ENCODE results near the gene LRP10. TPM values are rescaled to one million over a fixed set of nuclear protein-coding genes. Genes with fewer than 3 reads are reported as not detected.

The LRP10 gene
- polyA plus RNA-seq, 2 of the 4 experiments (the other 2 are of a cell fraction) = 57.2 to 74.3 TPM

- no peak for FAIRE-seq
- TF ChIP-seq EP300 (IDR thresholded peaks at IDR 0.05) (no peak), FOXS1 (CRISPR knock-in tag; IDR thresholded peaks at IDR 0.05) (no peak), BCL3 (IDR thresholded peaks at IDR 0.05) (no peak), RCOR1 (IDR thresholded peaks at IDR 0.05; ENCODE audit: low read depth, low read length) (no peak), FOSB (CRISPR knock-in tag; IDR thresholded peaks at IDR 0.05) (no peak), HOXB5 (CRISPR knock-in tag; IDR thresholded peaks at IDR 0.05) (no peak), CEBPB (IDR thresholded peaks at IDR 0.05) (no peak), ELK1 (IDR thresholded peaks at IDR 0.05; ENCODE audit: low read depth, low read length) (no peak), GATA3 (IDR thresholded peaks at IDR 0.05; ENCODE audit: borderline replicate concordance) (no peak)
- no peaks in the 10 kb centered on the region for H3K4me1 ChIP-seq
- ChIA-PET CTCF (interaction anchor here (0.8 to 14.1 kb wide), 10 partner anchors 8 to 282 kb away, joined by 3 to 195 read pairs (median 6); partner anchors contain the start of gene MRPL52), POLR2A (no interaction called here)
- peak in 1 of 2 experiments; percentile 28; a peak in 3 of 6 replicates for ATAC-seq
- H3K4me2 ChIP-seq = no peak overlapping the region; the same call in 2 of the 3 replicates
- no peak for DNase-seq (ENCODE audit: low read depth in 1 of 2, low spot score in 1 of 2)
- WGBS (ENCODE audit: missing lambda C conversion rate) = 79% methylated on average over 21 of the region's 25 CpGs
- H3K9me3 ChIP-seq = no peaks in the 10 kb centered on the region
- H3K27ac ChIP-seq = peak overlapping the region in 1 of 2 experiments; percentile 38; a peak in 1 of 6 replicates
- no peak overlapping the region for H3K4me3 ChIP-seq
Measured at GRCh38 chr14:22837750-22838538, 33.6 kb upstream of the LRP10 start.

GRCh38 chr14:22838631-22839041 lies 32.9 kb upstream of the LRP10 start:
- Histone ChIP-seq H3K4me1 (no peaks in the 10 kb centered on the region), H3K4me2 (no peak overlapping the region), H3K9me3 (no peaks in the 10 kb centered on the region), H3K27ac (peak overlapping the region in 1 of 2 experiments; percentile 14; a peak in 1 of 6 replicates), H3K4me3 (no peak overlapping the region)
- FAIRE-seq = no peak
- ATAC-seq = no peak
- TF ChIP-seq E2F6 (IDR thresholded peaks at IDR 0.05; ENCODE audit: borderline replicate concordance, low read depth) (no peak), JUN (IDR thresholded peaks at IDR 0.05) (no peak), BHLHE40 (IDR thresholded peaks at IDR 0.05; ENCODE audit: low read depth, low read length) (no peak), HDAC2 (IDR thresholded peaks at IDR 0.05) (no peak), PHF8 (IDR thresholded peaks at IDR 0.05; ENCODE audit: borderline replicate concordance, low read depth) (no peak), CBX2 (IDR thresholded peaks at IDR 0.05; ENCODE audit: borderline replicate concordance, low read depth) (no peak), ATOH8 (CRISPR knock-in tag; IDR thresholded peaks at IDR 0.05; ENCODE audit: low read depth) (no peak), SREBF2 (IDR thresholded peaks at IDR 0.05) (no peak), HOXB5 (CRISPR knock-in tag; IDR thresholded peaks at IDR 0.05) (no peak), ZNF302 (CRISPR knock-in tag; IDR thresholded peaks at IDR 0.05) (no peak)
- CTCF ChIA-PET = interaction anchor here (0.9 to 14.1 kb wide), 7 partner anchors 9 to 282 kb away, joined by 3 to 195 read pairs (median 12); partner anchors contain the start of gene MRPL52
- POLR2A ChIA-PET = no interaction called here
- no peak for DNase-seq (ENCODE audit: low read depth in 1 of 2, low spot score in 1 of 2)
- WGBS (ENCODE audit: missing lambda C conversion rate) = 80% methylated on average over 6 of the region's 6 CpGs

Data from A549 (cell line).